GM12878 (cell line): ENCODE results near the gene DYSF. TPM values are rescaled to one million over a fixed set of nuclear protein-coding genes. Genes with fewer than 3 reads are reported as not detected.

Source experiments
- ATAC-seq: fragments of 200-7000 bp; cut with Tn5 transposase; 3 replicates; pipeline ENCODE4 v1.9.1; 2020; ENCODE audit warnings: mild to moderate bottlenecking, moderate library complexity
- BruUV-seq: library from RNA; stranded (reverse); fragments of 400-500 nt; replicated peaks from 2 replicates; lab custom pipeline; 2021; lab: Mats Ljungman, UMichigan
- CTCF ChIA-PET: fragments of 300-600 bp; sonication (Branson Sonifier 250); formaldehyde crosslinking; extraction: SDS; loops from one replicate; lab custom pipeline; 2021; ENCODE audit warnings: inconsistent platforms; lab: Yijun Ruan, JAX
- POLR2A ChIA-PET: fragments of 350-600 bp; formaldehyde crosslinking; extraction: SDS; loops from one replicate; lab custom pipeline; 2021; ENCODE audit warnings: inconsistent platforms; lab: Charles Lee
- RAD21 ChIA-PET: fragments of 300-600 bp; sonication (Branson Sonifier 250); formaldehyde crosslinking; loops from one replicate; lab custom pipeline; 2023; ENCODE audit warnings: antibody characterized with exemption; ENCODE audit not compliant: unreplicated experiment; lab: Charles Lee
- SMC1A ChIA-PET: fragments of 300-600 bp; sonication (Branson Sonifier 250); formaldehyde crosslinking; loops from one replicate; lab custom pipeline; 2023; ENCODE audit not compliant: unreplicated experiment, uncharacterized antibody; lab: Charles Lee
- DNase-seq: peaks from one replicate; pipeline ENCODE4 v3.0.0-alpha.2; 2011; ENCODE audit warnings: low read depth, low spot score
- FAIRE-seq: peaks from 3 replicates; lab custom pipeline; 2011; peaks lifted over from hg19 to GRCh38; lab: Jason Lieb, UNC
- H2AFZ ChIP-seq: 2 replicates; pipeline ENCODE4 v1.6.0; 2011; ENCODE audit warnings: low read depth, low read length, control low read depth; ENCODE audit not compliant: control insufficient read depth
- H3K27ac ChIP-seq: 2 replicates; pipeline ENCODE4 v1.5.1; 2011; ENCODE audit warnings: control low read depth; ENCODE audit not compliant: control insufficient read depth, insufficient read depth
- H3K27me3 ChIP-seq, 2 experiments: replicated peaks in 1 of 2; 2 replicates each; pipeline versions ENCODE4 v1.6.0 to v1.6.1; 2011; ENCODE audit warnings: low read length in 1 of 2; ENCODE audit not compliant: control insufficient read depth in 2 of 2, insufficient read depth in 2 of 2
- H3K36me3 ChIP-seq, 2 experiments: 2 replicates each; pipeline ENCODE4 v1.5.1; 2011; ENCODE audit warnings: low read length in 1 of 2; ENCODE audit not compliant: control insufficient read depth in 2 of 2, insufficient read depth in 2 of 2
- H3K4me1 ChIP-seq: 2 replicates; pipeline ENCODE4 v1.6.1; 2011; ENCODE audit warnings: mild to moderate bottlenecking, low read length, moderate library complexity, mixed read lengths; ENCODE audit not compliant: control insufficient read depth, insufficient read depth
- H3K4me2 ChIP-seq: 2 replicates; pipeline ENCODE4 v1.6.0; 2011; ENCODE audit warnings: control low read depth; ENCODE audit not compliant: control insufficient read depth, insufficient read depth
- H3K4me3 ChIP-seq: fragments of 200-600 bp; sonication (generic); 2 replicates; pipeline ENCODE4 v1.5.1; 2016
- H3K79me2 ChIP-seq: 2 replicates; pipeline ENCODE4 v1.6.0; 2011; ENCODE audit warnings: low read length; ENCODE audit not compliant: control insufficient read depth, insufficient read depth
- H3K9ac ChIP-seq: 2 replicates; pipeline ENCODE4 v1.8.0; 2011; ENCODE audit warnings: low read length, control low read depth, mixed read lengths; ENCODE audit not compliant: control insufficient read depth, insufficient read depth
- H3K9me3 ChIP-seq: replicated peaks from 3 replicates; pipeline ENCODE4 v1.5.1; 2011; ENCODE audit warnings: mild to moderate bottlenecking, low read length; ENCODE audit not compliant: control insufficient read depth, insufficient read depth
- H4K20me1 ChIP-seq: 2 replicates; pipeline ENCODE4 v1.6.0; 2011; ENCODE audit not compliant: control insufficient read depth, insufficient read depth
- ASH2L ChIP-seq: fragments of 300-600, 200-600 bp; sonication (generic); IDR thresholded peaks from 2 replicates; pipeline ENCODE4 v1.6.1; 2017; ENCODE audit warnings: low read depth, mild to moderate bottlenecking, borderline replicate concordance
- BACH1 ChIP-seq: fragments of 450-650 bp; IDR thresholded peaks from 2 replicates; pipeline ENCODE4 v1.6.1; 2017; ENCODE audit warnings: mild to moderate bottlenecking, borderline replicate concordance
- BCLAF1 ChIP-seq: fragments of 450-650 bp; IDR thresholded peaks from 2 replicates; pipeline ENCODE4 v1.6.1; 2017; ENCODE audit warnings: antibody characterized with exemption, mild to moderate bottlenecking, moderate library complexity
- CHD2 ChIP-seq: IDR thresholded peaks from 2 replicates; pipeline ENCODE4 v1.6.1; 2011; ENCODE audit warnings: low read depth, low read length, improper control_type of control experiment, borderline replicate concordance
- GABPA ChIP-seq: IDR thresholded peaks from 2 replicates; pipeline ENCODE4 v1.6.1; 2014; ENCODE audit warnings: antibody characterized with exemption, low read depth, mild to moderate bottlenecking, inconsistent platforms
- IRF5 ChIP-seq: fragments of 450-650 bp; IDR thresholded peaks from 2 replicates; pipeline ENCODE4 v1.6.1; 2017; ENCODE audit warnings: borderline replicate concordance
- MLLT1 ChIP-seq: fragments of 450-650 bp; IDR thresholded peaks from 2 replicates; pipeline ENCODE4 v1.6.1; 2016; ENCODE audit warnings: mild to moderate bottlenecking
- MYC ChIP-seq: IDR thresholded peaks from 2 replicates; pipeline ENCODE4 v1.6.1; 2011; ENCODE audit warnings: mild to moderate bottlenecking, low read length, moderate library complexity, inconsistent platforms; ENCODE audit not compliant: insufficient read depth, insufficient replicate concordance, insufficient read length, severe bottlenecking
- NFYA ChIP-seq: IDR thresholded peaks from 2 replicates; pipeline ENCODE4 v1.6.1; 2011; ENCODE audit warnings: low read depth, mild to moderate bottlenecking, low read length, improper control_type of control experiment, borderline replicate concordance
- PAX5 ChIP-seq: IDR thresholded peaks from 2 replicates; pipeline ENCODE4 v1.6.1; 2011; ENCODE audit warnings: low read depth, low read length, borderline replicate concordance
- POLR2AphosphoS5 ChIP-seq: IDR thresholded peaks from 2 replicates; pipeline ENCODE4 v1.6.1; 2011; ENCODE audit warnings: mild to moderate bottlenecking, low read length, inconsistent platforms
- WGBS: methylation state at CpG from one replicate; pipeline ENCODE4 v1.1.6; 2016; ENCODE audit warnings: low lambda C conversion rate; ENCODE audit not compliant: insufficient replicate concordance, insufficient coverage; ENCODE audit errors: missing lambda C conversion rate; 5-methylcytosine and 5-hydroxymethylcytosine counted together
- in situ Hi-C: fragments of 300-500 bp; cut with MboI; formaldehyde crosslinking; loops from 9 replicates; pipeline ENCODE4 v1.14.3; 2018; ENCODE audit warnings: mixed read lengths
- intact Hi-C: fragments of 100-400 bp; cut with micrococcal nuclease; formaldehyde crosslinking; loops from one replicate; pipeline ENCODE4 v1.14.2; 2022; ENCODE audit not compliant: unreplicated experiment
- polyA plus RNA-seq, 11 experiments: library from polyadenylated mRNA; depleted of rRNA in 4 of 11; unstranded in 6 of 11; stranded (reverse) in 5 of 11; fragments of >200 nt; fragmentation: Nextera tagmentation in 4 of 11; fragmentation: Illumina TruSeq in 1 of 11; extraction: Ambion mirVana in 4 of 11; extraction: Trizol in 1 of 11; gene quantifications; 1 replicate in 1 of 11; 2 replicates in 10 of 11; pipeline versions ENCODE4 v1.2.1 to v1.2.3, GENCODE V29; 2011 to 2016; ENCODE audit warnings: inconsistent platforms in 2 of 11, missing spikeins in 2 of 11, low read depth in 1 of 11
- total RNA-seq, 4 experiments: library from RNA; depleted of rRNA in 3 of 4; stranded (reverse); fragments of >200 nt in 3 of 4; fragmentation: Illumina TruSeq in 1 of 4; extraction: Trizol in 1 of 4; gene quantifications; 2 replicates each; pipeline versions ENCODE4 v1.2.1 to v1.2.3, GENCODE V29; 2013 to 2021

DYSF gene
- total and polyA plus RNA-seq, 10 of the 15 experiments (the other 5 are each of a cell fraction or from before 2014, with no cell fraction given) = under 0.01 to 0.15 (median 0.03) TPM; not detected in 7

GRCh38 chr2:71609029-71609428 is 155.7 kb downstream of the DYSF start:
- ChIA-PET CTCF (no interaction called here), POLR2A (interaction anchor here (0.5 kb wide), 1 partner anchor 43 kb away, joined by 5 read pairs; no protein-coding TSS in a partner anchor), RAD21 (no interaction called here), SMC1A (interaction anchor here (0.6 kb wide), 1 partner anchor 19 kb away, joined by 3 read pairs; no protein-coding TSS in a partner anchor)
- Histone ChIP-seq H4K20me1 (no peaks in the 10 kb centered on the region; the same call in none of the 2 replicates), H3K4me3 (no peak overlapping the region), H2AFZ (no peak overlapping the region), H3K27ac (no peak overlapping the region), H3K9ac (no peak overlapping the region), H3K79me2 (no peaks in the 10 kb centered on the region), H3K4me2 (no peak overlapping the region), H3K4me1 (no peaks in the 10 kb centered on the region), H3K27me3 (peaks cover 0 to 2% of the 10 kb centered on the region in 2 experiments; a peak in 1 of 4 replicates), H3K36me3 (no peaks in the 10 kb centered on the region), H3K9me3 (no peaks in the 10 kb centered on the region)
- intact Hi-C loops = no loop called here
- no peak for DNase-seq
- FAIRE-seq = no peak
- no peak for ATAC-seq
- no TSS peak for BruUV-seq
- WGBS = 7% methylated on average over 1 of the region's 1 CpG
- in situ Hi-C loops = no loop called here
- TF ChIP-seq POLR2AphosphoS5 (no peak), MLLT1 (no peak)

GRCh38 chr2:71609441-71609840 is 156.1 kb downstream of the DYSF start:
- no TSS peak for BruUV-seq
- H3K9ac ChIP-seq = no peak overlapping the region
- no peak for ATAC-seq
- FAIRE-seq = no peak
- no peaks in the 10 kb centered on the region for H3K79me2 ChIP-seq
- SMC1A ChIA-PET = no interaction called here
- CTCF ChIA-PET = interaction anchor here (1.1 to 1.4 kb wide), 2 partner anchors 189 to 191 kb away, joined by 4 to 5 read pairs; no protein-coding TSS in a partner anchor
- no peak overlapping the region for H2AFZ ChIP-seq
- WGBS = 3% methylated on average over 5 of the region's 5 CpGs
- in situ Hi-C loops = no loop called here
- peaks cover 0 to 2% of the 10 kb centered on the region in 2 experiments; a peak in 1 of 4 replicates for H3K27me3 ChIP-seq
- H3K27ac ChIP-seq = no peak overlapping the region
- intact Hi-C loops = no loop called here
- no peaks in the 10 kb centered on the region for H3K36me3 ChIP-seq
- RAD21 ChIA-PET = no interaction called here
- H3K4me3 ChIP-seq = no peak overlapping the region
- no peak overlapping the region for H3K4me2 ChIP-seq
- no peaks in the 10 kb centered on the region for H3K9me3 ChIP-seq
- TF ChIP-seq IRF5 = no peak
- no peak for TF ChIP-seq BCLAF1
- TF ChIP-seq GABPA = no peak
- TF ChIP-seq CHD2 = no peak
- no peak for TF ChIP-seq BACH1
- TF ChIP-seq NFYA = no peak
- no peak for TF ChIP-seq ASH2L
- no peak for TF ChIP-seq PAX5
- no peak for TF ChIP-seq MYC
- no peaks in the 10 kb centered on the region; the same call in none of the 2 replicates for H4K20me1 ChIP-seq
- POLR2A ChIA-PET = interaction anchor here (0.5 kb wide), 1 partner anchor 43 kb away, joined by 5 read pairs; no protein-coding TSS in a partner anchor
- DNase-seq = no peak
- H3K4me1 ChIP-seq = no peaks in the 10 kb centered on the region
